K562 (cell line): ENCODE measurements around the gene PITPNM3. TPM values are rescaled to one million over a fixed set of nuclear protein-coding genes. Genes with fewer than 3 reads are reported as not detected.

Experiments
- ATAC-seq: fragments of 200-7000 bp; cut with Tn5 transposase; 3 replicates; pipeline ENCODE4 v1.9.1; 2020; ENCODE audit warnings: moderate library complexity
- BruUV-seq: library from RNA; stranded (reverse); fragments of 400-500 nt; replicated peaks from 2 replicates; lab custom pipeline; 2021; lab: Mats Ljungman, UMichigan
- CTCF ChIA-PET: fragments of 300-600 bp; formaldehyde crosslinking; extraction: SDS; loops from one replicate; lab custom pipeline; 2021; ENCODE audit warnings: low intra/inter-chr PET ratio; lab: Yijun Ruan, JAX
- POLR2A ChIA-PET: fragments of 300-600, 350-650 bp; sonication (Branson Sonifier 250); formaldehyde crosslinking; extraction: SDS; loops from one replicate; lab custom pipeline; 2021; ENCODE audit warnings: antibody characterized with exemption, inconsistent platforms; lab: Yijun Ruan, JAX
- DNase-seq, 4 experiments: peaks; one replicate each; pipeline versions ENCODE4 v3.0.0 to v3.0.0-alpha.2; 2011 to 2018; ENCODE audit warnings: low spot score in 3 of 4, mixed read lengths in 3 of 4; ENCODE audit errors: extremely low read depth in 1 of 4
- FAIRE-seq: peaks from 2 replicates; lab custom pipeline; 2011; peaks lifted over from hg19 to GRCh38; lab: Jason Lieb, UNC
- H2AFZ ChIP-seq: 2 replicates; pipeline ENCODE4 v1.6.0; 2011; ENCODE audit warnings: low read depth, low read length, control low read depth, inconsistent platforms
- H3K27ac ChIP-seq: fragments of 200-600 bp; 3 replicates; pipeline ENCODE4 v1.8.0; 2011; ENCODE audit warnings: low read depth, mild to moderate bottlenecking, control low read depth, inconsistent platforms, low read length, moderate library complexity, mixed read lengths; ENCODE audit errors: extremely low read depth
- H3K27me3 ChIP-seq, 2 experiments: fragments of 300-600 bp in 1 of 2; 2 replicates in 1 of 2; 3 replicates in 1 of 2; pipeline versions ENCODE4 v1.6.0 to v1.8.0; 2011; ENCODE audit warnings: inconsistent platforms in 2 of 2, low read length in 2 of 2, mild to moderate bottlenecking in 1 of 2, mixed read lengths in 1 of 2, moderate library complexity in 1 of 2; ENCODE audit not compliant: control insufficient read depth in 2 of 2, insufficient read depth in 2 of 2
- H3K36me3 ChIP-seq: fragments of 300-600 bp; 3 replicates; pipeline ENCODE4 v1.8.0; 2011; ENCODE audit warnings: mild to moderate bottlenecking, low read length, inconsistent platforms; ENCODE audit not compliant: control insufficient read depth, insufficient read depth
- H3K4me1 ChIP-seq, 2 experiments: fragments of 200-600 bp in 1 of 2; replicated peaks in 1 of 2; 2 replicates in 1 of 2; 3 replicates in 1 of 2; pipeline versions ENCODE4 v1.5.1 to v1.8.0; 2011; ENCODE audit warnings: inconsistent platforms in 2 of 2, low read length in 2 of 2, mild to moderate bottlenecking in 1 of 2, mixed read lengths in 1 of 2, moderate library complexity in 1 of 2; ENCODE audit not compliant: control insufficient read depth in 2 of 2, insufficient read depth in 2 of 2
- H3K4me2 ChIP-seq: 2 replicates; pipeline ENCODE4 v1.6.1; 2011; ENCODE audit warnings: low read length, control low read depth, inconsistent platforms, mixed read lengths; ENCODE audit not compliant: insufficient read depth
- H3K4me3 ChIP-seq: fragments of 200-600 bp; sonication (generic), shearing (Covaris generic); 2 replicates; pipeline ENCODE4 v1.5.1; 2016; ENCODE audit warnings: control low read depth, inconsistent platforms
- H3K79me2 ChIP-seq: fragments of 200-600 bp; 3 replicates; pipeline ENCODE4 v1.8.0; 2011; ENCODE audit warnings: low read length, inconsistent platforms; ENCODE audit not compliant: control insufficient read depth, insufficient read depth
- H3K9ac ChIP-seq, 2 experiments: 2 replicates each; pipeline versions ENCODE4 v1.6.0 to v1.6.1; 2011; ENCODE audit warnings: low read depth in 2 of 2, low read length in 2 of 2, control low read depth in 1 of 2, inconsistent platforms in 1 of 2, mild to moderate bottlenecking in 1 of 2, mixed read lengths in 1 of 2; ENCODE audit not compliant: insufficient read depth in 1 of 2
- H3K9me1 ChIP-seq: one replicate; pipeline ENCODE4 v1.6.0; 2011; ENCODE audit warnings: inconsistent platforms, mild to moderate bottlenecking, low read length, moderate library complexity; ENCODE audit not compliant: control insufficient read depth, insufficient read depth
- H3K9me3 ChIP-seq: replicated peaks from 2 replicates; pipeline ENCODE4 v1.5.1; 2011; ENCODE audit warnings: low read depth, low read length, inconsistent platforms; ENCODE audit not compliant: control insufficient read depth, insufficient read depth
- H4K20me1 ChIP-seq: replicated peaks from 2 replicates; pipeline ENCODE4 v1.6.1; 2011; ENCODE audit warnings: low read length, inconsistent platforms, mixed read lengths; ENCODE audit not compliant: control insufficient read depth, insufficient read depth
- GATAD2B ChIP-seq: fragments of 450-650 bp; IDR thresholded peaks from 2 replicates; pipeline ENCODE4 v1.6.1; 2017; ENCODE audit warnings: mild to moderate bottlenecking, borderline replicate concordance
- MTA2 ChIP-seq: fragments of 450-650 bp; IDR thresholded peaks from 2 replicates; pipeline ENCODE4 v1.6.1; 2016; ENCODE audit warnings: low read depth
- MTF1 ChIP-seq: fragments of 250-450 bp; sonication (Bioruptor Pico); IDR thresholded peaks from 2 replicates; pipeline ENCODE4 v1.9.0; 2021; ENCODE audit warnings: moderate library complexity, mild to moderate bottlenecking, inconsistent platforms, borderline replicate concordance
- MYC ChIP-seq, 2 experiments: fragments of 250-450 bp in 1 of 2; sonication (Bioruptor Pico) in 1 of 2; IDR thresholded peaks; 2 replicates each; pipeline versions ENCODE4 v1.5.1 to v1.6.1; 2012 to 2021; ENCODE audit warnings: low read depth in 2 of 2, borderline replicate concordance in 1 of 2, improper control_type of control experiment in 1 of 2, low read length in 1 of 2, mild to moderate bottlenecking in 1 of 2, moderate library complexity in 1 of 2
- TAF1 ChIP-seq: IDR thresholded peaks from 2 replicates; pipeline ENCODE4 v1.6.1; 2011; ENCODE audit warnings: mild to moderate bottlenecking, low read length, moderate library complexity; ENCODE audit not compliant: insufficient read depth, control insufficient read depth, severe bottlenecking; ENCODE audit errors: extremely low read depth
- ZNF3 ChIP-seq: fragments of 250-450 bp; sonication (Bioruptor Pico); IDR thresholded peaks from 2 replicates; pipeline ENCODE4 v1.5.0; 2021; ENCODE audit warnings: mild to moderate bottlenecking, moderate library complexity
- WGBS: fragments of 100-300 bp; shearing (Covaris generic); methylation state at CpG from one replicate; pipeline ENCODE4 v1.1.6; 2016; ENCODE audit warnings: low coverage, mixed read lengths; ENCODE audit not compliant: insufficient coverage; ENCODE audit errors: missing lambda C conversion rate; 5-methylcytosine and 5-hydroxymethylcytosine counted together
- in situ Hi-C: fragments of 300-500 bp; cut with MboI; formaldehyde crosslinking; loops from 4 replicates; pipeline ENCODE4 v1.15.0; 2018; ENCODE audit warnings: inconsistent platforms, mixed read lengths
- intact Hi-C: fragments of 100-400 bp; cut with micrococcal nuclease; formaldehyde crosslinking; loops from 2 replicates; pipeline ENCODE4 v1.14.2; 2022
- polyA plus RNA-seq, 8 experiments: library from polyadenylated mRNA; depleted of rRNA in 4 of 8; stranded (reverse) in 5 of 8; unstranded in 3 of 8; fragments of >200 nt; fragmentation: Nextera tagmentation in 2 of 8; fragmentation: Illumina TruSeq in 1 of 8; extraction: Ambion mirVana in 2 of 8; extraction: Trizol in 1 of 8; gene quantifications; 2 replicates each; pipeline versions ENCODE4 v1.2.1 to v1.2.3, GENCODE V29; 2011 to 2014; ENCODE audit warnings: inconsistent platforms in 1 of 8, missing spikeins in 1 of 8
- total RNA-seq, 7 experiments: library from RNA; depleted of rRNA in 6 of 7; stranded (reverse); fragments of >200 nt in 6 of 7; fragmentation: Illumina TruSeq in 2 of 7; extraction: Trizol in 2 of 7; gene quantifications; 2 replicates each; pipeline versions ENCODE4 v1.2.1 to v1.2.3, GENCODE V29; 2011 to 2021; ENCODE audit warnings: low replicate concordance in 1 of 7
- TF ChIP-seq, protein P1 (sequence below): fragments of 450-650 bp; IDR thresholded peaks from 2 replicates; pipeline ENCODE4 v1.6.1; 2016; ENCODE audit warnings: antibody characterized with exemption

The PITPNM3 gene
- total and polyA plus RNA-seq, 9 of the 15 experiments (the other 6 are each of a cell fraction or from before 2014, with no cell fraction given) = 0.14 to 0.38 (median 0.22) TPM; not detected in 2

- CTCF ChIA-PET = no interaction called here
- DNase-seq (no peak), FAIRE-seq (no peak), ATAC-seq (no peak)
- no peak overlapping the region for H3K9ac ChIP-seq
- H3K27me3 ChIP-seq = peaks cover 0 to 11% of the 10 kb centered on the region in 2 experiments; a peak in 3 of 5 replicates
- H3K27ac ChIP-seq = no peak overlapping the region
- no peak overlapping the region for H2AFZ ChIP-seq
- no peak overlapping the region for H3K4me2 ChIP-seq
- in situ Hi-C loops = loop anchor here (5.0 kb wide), 1 partner anchor 42 kb away; no protein-coding TSS in a partner anchor
- no peaks in the 10 kb centered on the region for H4K20me1 ChIP-seq
- H3K9me3 ChIP-seq = no peaks in the 10 kb centered on the region
- no peak overlapping the region for H3K4me3 ChIP-seq
- POLR2A ChIA-PET = interaction anchor here (0.6 to 1.0 kb wide), 2 partner anchors 12 to 27 kb away, joined by 4 read pairs; no protein-coding TSS in a partner anchor
- WGBS = 0% methylated on average over 3 of the region's 3 CpGs
- H3K9me1 ChIP-seq = no peaks in the 10 kb centered on the region
- no peaks in the 10 kb centered on the region for H3K36me3 ChIP-seq
- no peaks in the 10 kb centered on the region for H3K79me2 ChIP-seq
- TF ChIP-seq TAF1 (no peak), ZNF3 (no peak), GATAD2B (no peak), MTF1 (CRISPR knock-in tag) (no peak), MYC (IDR thresholded peaks at IDR 0.05; ENCODE audit: low read depth, low read length) (no peak), MYC (CRISPR knock-in tag; IDR thresholded peaks at IDR 0.05; ENCODE audit: borderline replicate concordance, low read depth) (no peak), MTA2 (no peak)
- TF ChIP-seq, protein P1, sequence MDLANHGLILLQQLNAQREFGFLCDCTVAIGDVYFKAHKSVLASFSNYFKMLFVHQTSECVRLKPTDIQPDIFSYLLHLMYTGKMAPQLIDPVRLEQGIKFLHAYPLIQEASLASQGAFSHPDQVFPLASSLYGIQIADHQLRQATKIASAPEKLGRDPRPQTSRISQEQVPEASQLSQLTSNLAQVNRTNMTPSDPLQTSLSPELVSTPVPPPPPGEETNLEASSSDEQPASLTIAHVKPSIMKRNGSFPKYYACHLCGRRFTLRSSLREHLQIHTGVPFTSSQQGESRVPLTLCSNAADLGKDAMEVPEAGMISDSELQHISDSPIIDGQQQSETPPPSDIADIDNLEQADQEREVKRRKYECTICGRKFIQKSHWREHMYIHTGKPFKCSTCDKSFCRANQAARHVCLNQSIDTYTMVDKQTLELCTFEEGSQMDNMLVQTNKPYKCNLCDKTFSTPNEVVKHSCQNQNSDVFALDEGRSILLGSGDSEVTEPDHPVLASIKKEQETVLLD = no peak
- TF ChIP-seq, all 486 proteins: peak for 0
- no TSS peak for BruUV-seq
- intact Hi-C loops = no loop called here
- peaks cover 0 to 2% of the 10 kb centered on the region in 2 experiments; a peak in 2 of 5 replicates for H3K4me1 ChIP-seq
These were observed 42.0 kb downstream of the PITPNM3 start for GRCh38 chr17:6514371-6514770.
